ENCODE results near the gene SLC35F4. TPM values are rescaled to one million over a fixed set of nuclear protein-coding genes. Genes with fewer than 3 reads are reported as not detected.

Gene SLC35F4
- total RNA-seq, 1 donor, result not detected

DNA sequence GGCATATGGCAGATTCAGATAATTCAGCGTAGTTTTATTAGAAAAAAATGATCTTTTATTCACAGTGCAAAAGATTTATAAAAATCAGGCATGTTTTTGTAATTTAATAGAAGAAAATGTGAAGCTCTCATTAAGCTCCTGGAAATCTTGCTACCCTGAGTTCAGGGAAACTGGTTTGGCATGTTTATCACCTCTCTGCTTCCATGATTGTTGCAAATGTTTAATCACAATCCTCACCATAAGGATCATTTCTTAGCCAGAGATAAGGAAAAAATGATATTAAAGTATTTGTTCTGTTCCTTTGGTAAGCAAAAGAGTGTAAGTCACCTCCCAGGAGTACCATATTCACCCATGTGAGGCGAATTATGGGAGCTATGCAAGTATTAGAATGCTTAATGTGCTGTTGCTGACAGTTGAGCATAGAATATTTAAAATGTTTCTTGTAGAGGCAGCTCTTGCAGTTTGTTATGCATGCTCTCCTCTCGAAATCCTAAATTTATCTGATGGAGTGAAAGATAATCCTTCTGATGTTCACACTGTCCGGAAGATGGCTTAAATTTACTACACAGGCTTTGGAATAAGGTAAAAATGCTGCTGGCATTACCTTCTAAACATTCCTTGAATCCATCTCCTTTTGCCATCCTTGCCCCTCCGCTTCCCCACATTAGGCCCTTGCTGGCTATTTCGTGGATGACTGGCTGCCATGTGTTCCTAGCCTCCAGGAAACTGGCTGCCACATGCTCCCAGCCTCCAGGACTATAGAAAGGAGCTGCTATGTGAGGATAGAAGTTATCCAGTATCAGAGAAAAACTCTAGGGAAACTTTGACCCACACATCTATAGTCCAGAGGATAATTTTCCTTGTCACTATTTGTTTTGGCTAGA lies 256.5 kb downstream of the SLC35F4 start:
- H3K4me3 ChIP-seq (ENCODE audit: low read depth, low read length), result no peak overlapping the region
- TF ChIP-seq CTCF (IDR thresholded peaks at IDR 0.05; ENCODE audit: insufficient read depth, low read length), result no peak
- DNase-seq (ENCODE audit: low read depth), result no peak

DNA sequence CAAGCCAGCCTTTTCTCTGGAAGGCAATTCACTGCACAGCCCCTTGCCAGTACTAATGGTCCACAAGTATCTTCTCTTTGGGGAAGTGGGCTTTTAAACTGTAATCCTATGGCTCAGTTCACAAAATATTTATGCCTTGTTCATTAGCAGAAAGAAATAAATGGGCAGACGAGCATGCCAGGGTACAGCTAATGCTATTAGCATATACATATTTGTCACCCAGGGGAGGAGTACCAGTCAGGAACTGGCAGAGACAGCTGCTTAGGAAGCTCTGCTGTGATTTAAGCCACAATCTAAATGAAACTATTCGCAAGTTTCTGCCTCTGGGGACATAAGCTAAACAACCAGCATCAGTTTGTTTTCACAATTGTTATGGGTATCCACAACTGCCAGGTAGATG lies 258.8 kb downstream of the SLC35F4 start:
- no peak for TF ChIP-seq CTCF (IDR thresholded peaks at IDR 0.05; ENCODE audit: insufficient read depth, low read length)
- H3K4me3 ChIP-seq (ENCODE audit: low read depth, low read length), result no peak overlapping the region
- DNase-seq (ENCODE audit: low read depth), result no peak

DNA sequence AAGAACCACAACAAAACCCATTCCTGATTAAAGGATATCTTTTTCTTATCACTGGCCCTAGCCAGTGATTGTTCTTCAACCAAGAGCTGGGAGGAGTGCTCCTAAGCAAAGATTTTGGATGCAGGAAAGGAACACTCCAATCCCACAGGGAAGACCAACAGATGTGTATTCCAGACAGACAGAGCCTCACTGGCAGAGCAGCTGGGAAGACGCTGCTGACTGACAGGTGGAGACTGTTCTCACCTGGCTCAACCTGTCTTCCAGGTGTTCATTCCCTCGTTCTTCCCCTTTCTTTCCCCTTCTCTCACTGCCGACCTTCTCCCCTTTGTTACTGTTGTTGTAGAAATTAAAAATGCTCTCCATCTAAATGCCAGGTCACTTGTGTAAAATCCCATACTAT lies 282.5 kb downstream of the SLC35F4 start:
- no peak for TF ChIP-seq CTCF (IDR thresholded peaks at IDR 0.05; ENCODE audit: insufficient read depth, low read length)
- no peak for DNase-seq (ENCODE audit: low read depth)
- no peak overlapping the region for H3K4me3 ChIP-seq (ENCODE audit: low read depth, low read length)

DNA sequence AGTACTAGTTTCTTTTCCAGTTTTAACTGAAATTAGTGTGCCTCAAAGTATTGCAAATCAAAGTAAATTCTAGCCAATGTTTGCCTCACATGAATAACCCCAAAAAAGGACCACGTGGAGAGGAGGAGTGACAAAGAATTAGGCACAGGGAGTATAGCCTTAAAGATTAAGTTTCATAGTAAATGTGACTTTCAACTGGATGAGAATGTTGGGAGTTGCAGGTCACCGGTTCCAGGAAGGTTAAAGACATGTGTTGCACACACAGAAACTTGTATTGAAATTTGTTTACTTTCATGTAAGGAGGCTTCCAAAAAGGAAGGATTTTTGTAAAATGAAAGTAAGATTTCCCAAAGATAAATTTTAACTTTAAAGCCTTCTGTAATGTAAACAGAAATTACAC lies 283.1 kb downstream of the SLC35F4 start:
- no peak for TF ChIP-seq CTCF (IDR thresholded peaks at IDR 0.05; ENCODE audit: insufficient read depth, low read length)
- DNase-seq (ENCODE audit: low read depth), result no peak
- H3K4me3 ChIP-seq (ENCODE audit: low read depth, low read length), result no peak overlapping the region

DNA sequence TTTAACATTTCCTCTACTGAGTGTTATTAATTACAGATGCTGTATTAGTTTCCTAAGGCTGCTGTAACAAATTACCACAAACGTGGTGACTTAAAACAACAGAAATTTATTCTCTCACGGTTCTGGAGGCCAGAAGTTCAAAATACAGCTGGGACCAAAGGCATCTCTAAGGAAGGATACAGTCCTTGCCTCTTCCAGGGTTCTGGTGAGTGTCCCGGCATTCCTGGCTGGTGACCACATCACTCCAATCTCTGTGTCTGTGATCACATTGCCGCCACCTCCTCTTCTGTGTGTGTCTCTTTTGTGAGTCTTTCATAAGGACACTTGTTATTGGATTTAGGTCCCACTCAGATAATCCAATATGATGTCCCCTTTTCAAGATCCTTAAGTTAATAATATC lies 287.1 kb downstream of the SLC35F4 start:
- TF ChIP-seq CTCF (IDR thresholded peaks at IDR 0.05; ENCODE audit: insufficient read depth, low read length), result no peak
- DNase-seq (ENCODE audit: low read depth), result no peak
- H3K4me3 ChIP-seq (ENCODE audit: low read depth, low read length), result no peak overlapping the region

- no peak for TF ChIP-seq CTCF (IDR thresholded peaks at IDR 0.05; ENCODE audit: insufficient read depth, low read length)
- no peak for DNase-seq (ENCODE audit: low read depth)
- H3K4me3 ChIP-seq (ENCODE audit: low read depth, low read length), result no peak overlapping the region
Observed at GRCh38 chr14:57576498-57576897, 289.4 kb downstream of the SLC35F4 start.
